GM19395 (cell line): ENCODE measurements around the gene FASTK.
"Not testable (repeated sequence)": the region's sequence is repeated elsewhere in the genome, so short reads cannot be mapped to it uniquely, and the experiment has no call there.

ENCODE experiments used
- ATAC-seq: cut with Tn5 transposase; IDR thresholded peaks from one replicate; pipeline ENCODE4 v1.9.1; 2021; ENCODE audit warnings: mild to moderate bottlenecking, moderate library complexity; ENCODE audit not compliant: unreplicated experiment

Gene FASTK

DNA sequence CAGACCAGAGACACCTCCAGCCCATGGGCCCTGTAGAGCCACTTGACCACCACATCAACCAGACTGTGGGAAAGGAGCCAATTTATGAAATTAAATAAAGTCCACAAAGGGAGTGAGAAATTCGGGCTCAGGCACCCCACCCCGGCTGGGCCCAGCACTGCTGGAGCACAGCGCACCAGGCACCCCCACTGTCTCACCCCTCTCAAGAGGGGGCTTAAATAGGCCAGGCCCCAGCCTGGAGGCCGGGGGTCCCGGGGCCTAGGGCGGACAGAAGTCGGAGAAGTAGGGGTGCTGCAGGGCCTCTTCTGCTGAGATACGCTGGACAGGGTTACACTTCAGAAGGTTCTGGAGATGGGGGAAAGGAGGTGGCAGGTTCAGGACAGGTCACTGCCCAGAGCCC is 26.9 kb downstream of the FASTK start:
- ATAC-seq = no peak

DNA sequence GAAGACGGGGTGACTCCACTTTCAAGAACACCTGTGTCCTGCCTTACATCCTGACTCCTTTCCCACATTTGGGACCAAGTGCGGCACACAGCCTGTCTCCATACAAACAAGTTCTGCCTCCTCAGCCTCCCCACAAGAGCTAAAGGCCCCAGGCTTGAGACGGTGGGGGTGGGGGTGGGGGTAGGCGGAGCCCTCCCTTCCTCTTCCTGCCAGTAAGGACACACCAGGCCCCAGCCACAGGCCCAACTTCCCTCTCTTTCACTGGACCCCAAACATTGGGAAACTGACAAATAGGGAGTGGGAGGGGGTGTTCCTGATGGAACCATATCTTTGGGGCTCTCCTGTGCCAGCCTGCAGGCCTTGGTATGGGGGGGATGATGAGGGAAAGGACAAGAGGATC is 27.5 kb downstream of the FASTK start:
- ATAC-seq = no peak

DNA sequence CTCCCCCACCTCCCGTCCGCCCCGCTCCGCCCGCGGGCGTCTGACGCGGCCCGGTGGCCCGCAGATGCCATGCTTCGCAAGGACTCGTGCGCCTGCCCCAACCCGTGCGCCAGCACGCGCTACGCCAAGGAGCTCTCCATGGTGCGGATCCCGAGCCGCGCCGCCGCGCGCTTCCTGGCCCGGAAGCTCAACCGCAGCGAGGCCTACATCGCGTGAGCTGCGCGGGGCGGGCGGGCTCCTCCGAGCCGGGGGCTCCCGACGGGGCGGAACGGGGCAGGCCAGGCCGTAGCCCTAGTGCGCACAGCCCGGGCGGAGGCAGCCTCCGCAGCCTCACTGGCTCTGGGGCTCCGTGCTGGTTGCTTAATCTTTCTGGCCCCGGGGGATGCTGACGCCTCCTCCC is 29.5 kb downstream of the FASTK start:
- ATAC-seq = no peak

DNA sequence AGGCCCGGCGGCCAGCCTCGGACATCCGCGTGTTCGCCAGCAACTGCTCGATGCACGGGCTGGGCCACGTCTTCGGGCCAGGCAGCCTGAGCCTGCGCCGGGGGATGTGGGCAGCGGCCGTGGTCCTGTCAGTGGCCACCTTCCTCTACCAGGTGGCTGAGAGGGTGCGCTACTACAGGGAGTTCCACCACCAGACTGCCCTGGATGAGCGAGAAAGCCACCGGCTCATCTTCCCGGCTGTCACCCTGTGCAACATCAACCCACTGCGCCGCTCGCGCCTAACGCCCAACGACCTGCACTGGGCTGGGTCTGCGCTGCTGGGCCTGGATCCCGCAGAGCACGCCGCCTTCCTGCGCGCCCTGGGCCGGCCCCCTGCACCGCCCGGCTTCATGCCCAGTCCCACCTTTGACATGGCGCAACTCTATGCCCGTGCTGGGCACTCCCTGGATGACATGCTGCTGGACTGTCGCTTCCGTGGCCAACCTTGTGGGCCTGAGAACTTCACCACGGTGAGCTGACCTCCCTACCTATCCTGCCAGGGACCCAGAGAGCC is 31.6 kb downstream of the FASTK start:
- ATAC-seq = no peak

DNA sequence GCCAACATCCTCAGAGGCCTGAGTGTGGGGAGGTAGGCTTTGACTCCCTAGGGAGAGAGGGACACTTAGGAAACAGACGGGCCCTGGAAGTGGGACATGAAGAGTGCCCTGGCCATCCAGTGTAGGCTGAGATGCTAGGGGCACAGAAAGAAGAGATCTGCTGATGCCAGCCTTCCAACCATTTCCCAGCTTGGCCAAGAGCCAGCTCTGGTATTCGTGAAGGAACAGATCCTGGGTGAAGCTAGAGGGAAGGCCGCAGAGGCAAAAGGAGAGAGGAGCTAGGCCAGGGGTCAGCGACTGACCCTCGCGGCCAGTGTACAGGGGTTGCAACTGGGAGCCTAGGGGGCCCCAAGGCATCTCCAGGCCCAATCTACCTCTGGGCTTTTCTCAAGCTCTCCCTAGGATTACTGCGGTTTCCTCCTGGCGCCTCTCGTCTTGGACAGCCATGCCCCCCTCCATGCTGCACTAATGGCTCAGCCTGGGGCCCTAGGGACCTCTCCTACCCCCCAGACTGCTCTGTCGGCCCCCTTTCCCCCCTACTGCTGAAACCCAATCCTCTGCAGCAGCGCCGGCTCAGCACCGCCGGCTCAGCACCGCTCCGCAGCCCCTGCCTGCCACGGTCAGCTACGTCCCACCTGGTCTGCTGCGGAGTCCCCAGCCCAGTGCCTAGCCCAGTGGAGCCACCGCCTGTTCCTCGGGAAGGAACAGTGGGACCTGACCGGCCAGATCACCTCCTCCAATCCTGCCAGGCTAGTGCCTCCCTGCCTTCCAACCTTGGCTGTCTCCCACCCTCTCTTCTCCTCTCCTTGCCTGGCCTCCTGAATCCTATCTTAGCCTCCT is 32.4 kb downstream of the FASTK start, which contains the start of gene ASIC3:
Gene ASIC3, plus strand, starts transcription at position 556 of the 840 bp plus-strand sequence. CDS start 355 bp downstream, outside the sequence.
- no peak for ATAC-seq

DNA sequence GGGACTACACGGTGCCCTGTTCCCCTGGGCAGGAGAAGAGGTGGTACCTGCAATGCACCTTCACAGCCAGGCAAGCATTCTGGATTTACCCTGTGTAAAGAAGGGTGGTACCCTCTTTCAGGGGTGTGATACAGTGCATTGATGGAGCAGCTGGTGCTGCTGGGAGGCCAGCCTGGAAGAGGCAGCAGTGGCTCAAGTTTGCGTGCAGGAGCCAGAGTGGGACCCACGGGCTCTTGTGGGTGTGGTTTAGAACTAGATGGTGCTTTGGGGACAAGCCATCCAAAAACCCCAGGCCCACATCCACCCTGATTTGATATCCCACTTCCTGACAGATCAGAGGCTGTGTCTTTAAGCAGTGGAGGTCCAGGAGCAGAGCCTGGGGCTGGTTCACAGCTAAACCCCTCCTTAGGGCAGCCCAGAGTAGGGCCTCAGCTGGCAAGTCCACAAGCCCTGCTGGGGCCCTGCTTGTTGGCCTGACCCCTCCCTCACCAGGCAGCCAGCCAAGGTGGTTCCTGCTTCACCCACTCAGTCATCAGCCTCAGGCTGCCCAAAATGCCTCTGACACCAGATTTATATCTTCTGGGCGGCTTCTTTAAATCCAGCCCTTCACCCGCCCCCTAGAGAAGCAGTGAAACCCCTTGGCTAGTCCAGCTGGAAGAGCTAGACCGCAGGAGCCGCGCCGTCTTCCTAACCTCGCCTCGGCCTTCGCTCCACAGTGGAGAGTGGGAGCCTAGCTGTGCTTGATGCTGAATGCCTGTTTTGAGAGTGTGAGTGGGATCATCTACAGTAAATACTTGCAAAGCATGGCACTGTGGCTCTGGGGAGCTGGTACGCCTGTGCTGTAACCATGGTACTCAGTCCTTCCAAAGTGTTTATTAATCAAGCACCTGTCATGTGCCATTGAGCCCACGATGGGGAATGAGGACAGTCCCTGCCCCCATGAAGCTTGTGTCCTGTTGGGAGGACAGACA is 33.7 kb downstream of the FASTK start:
- no peak for ATAC-seq

DNA sequence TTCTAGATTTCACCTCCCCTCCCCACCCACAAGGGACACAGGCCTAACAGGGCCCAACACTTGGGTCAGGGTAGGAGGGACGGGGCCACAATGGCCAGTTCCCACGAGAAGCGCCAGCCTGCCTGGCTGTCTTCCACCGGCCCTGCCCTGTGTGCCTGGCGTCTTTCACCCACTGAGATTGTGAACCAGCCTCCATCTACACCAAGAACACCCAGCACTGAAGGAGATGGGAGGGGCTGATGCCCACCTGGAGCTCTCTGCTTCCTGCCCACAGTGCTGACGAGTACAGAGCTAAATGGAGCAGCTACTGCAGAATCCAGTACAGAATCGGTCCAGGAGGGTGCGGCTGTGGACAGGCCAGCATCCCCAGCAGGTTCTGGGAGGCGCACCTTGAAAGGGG is 34.6 kb downstream of the FASTK start:
- no peak for ATAC-seq

DNA sequence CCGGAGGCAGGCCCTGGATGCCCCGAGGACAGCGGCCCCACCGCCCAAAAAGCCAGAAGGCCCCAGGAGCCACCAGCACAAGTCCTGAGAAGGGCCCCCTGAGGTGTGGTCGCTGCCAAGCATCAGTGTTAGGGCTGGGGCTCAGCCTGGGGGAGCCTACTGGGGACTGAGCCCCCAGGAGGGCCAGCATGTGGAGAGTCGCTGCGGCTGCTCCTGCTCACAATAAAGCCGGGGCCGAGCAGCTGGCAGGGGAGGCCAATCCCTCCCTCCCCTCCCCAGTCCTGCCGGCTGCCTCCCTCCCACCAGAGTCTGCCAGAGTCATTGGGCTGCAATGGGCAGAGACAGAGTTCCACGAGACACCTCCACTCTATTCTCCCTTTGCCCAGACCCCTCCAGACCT is 35.3 kb downstream of the FASTK start:
- no peak for ATAC-seq

DNA sequence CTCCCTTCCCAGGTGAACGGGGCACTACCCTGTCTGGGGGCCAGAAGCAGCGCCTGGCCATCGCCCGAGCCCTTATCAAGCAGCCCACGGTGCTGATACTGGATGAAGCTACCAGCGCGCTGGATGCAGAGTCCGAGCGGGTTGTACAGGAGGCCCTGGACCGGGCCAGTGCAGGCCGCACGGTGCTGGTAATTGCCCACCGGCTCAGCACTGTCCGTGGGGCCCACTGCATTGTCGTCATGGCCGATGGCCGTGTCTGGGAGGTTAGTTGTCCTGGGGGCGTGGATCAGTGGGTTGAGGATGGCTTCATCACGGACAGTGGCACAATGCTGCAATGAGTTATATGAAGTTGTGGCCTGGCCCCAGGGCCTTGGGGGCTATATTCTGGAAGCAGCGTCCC is 36.6 kb downstream of the FASTK start:
- no peak for ATAC-seq

DNA sequence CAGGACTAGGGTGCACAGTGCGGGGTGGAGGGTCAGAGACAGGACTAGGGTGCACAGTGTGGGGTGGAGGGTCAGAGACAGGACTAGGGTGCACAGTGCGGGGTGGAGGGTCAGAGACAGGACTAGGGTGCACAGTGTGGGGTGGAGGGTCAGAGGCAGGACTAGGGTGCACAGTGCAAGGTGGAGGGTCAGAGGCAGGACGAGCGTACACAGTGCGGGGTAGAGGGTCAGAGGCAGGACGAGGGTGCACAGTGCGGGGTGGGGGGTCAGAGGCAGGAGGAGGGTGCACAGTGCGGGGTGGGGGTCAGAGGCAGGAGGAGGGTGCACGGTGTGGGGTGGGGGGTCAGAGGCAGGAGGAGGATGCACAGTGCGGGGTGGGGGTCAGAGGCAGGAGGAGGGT is 37.2 kb downstream of the FASTK start:
- not testable (repeated sequence) for ATAC-seq

DNA sequence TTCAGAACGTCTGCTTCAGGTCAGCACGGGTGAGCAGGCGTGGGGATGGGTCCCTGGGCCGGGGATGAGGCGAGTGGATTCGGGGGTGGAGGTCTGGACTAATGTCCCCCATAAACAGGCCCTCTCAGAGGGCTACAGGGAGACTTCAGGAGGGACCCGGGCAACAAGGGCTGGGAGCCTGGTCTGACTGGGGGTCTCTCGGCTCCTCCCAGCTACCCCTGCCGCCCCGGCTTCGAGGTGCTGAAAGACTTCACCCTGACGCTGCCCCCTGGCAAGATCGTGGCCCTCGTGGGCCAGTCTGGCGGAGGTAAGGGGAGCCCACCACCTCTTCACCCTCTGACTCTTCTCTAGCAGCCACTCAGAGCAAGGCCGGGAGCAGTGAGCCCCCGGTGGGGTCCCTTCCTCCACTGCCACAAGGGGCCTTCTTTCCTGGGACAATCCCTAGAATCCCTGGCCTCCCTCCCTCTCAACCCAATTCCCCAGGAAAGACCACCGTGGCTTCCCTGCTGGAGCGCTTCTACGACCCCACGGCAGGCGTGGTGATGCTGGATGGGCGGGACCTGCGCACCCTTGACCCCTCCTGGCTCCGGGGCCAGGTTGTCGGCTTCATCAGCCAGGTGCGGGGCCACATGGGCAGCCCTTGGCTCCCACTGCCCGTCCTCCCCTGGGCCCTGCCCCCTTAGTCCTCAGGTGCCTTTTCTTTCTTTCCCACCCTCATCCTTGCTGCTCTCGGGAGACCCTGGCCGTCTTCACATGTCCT is 39.8 kb downstream of the FASTK start:
- ATAC-seq = no peak

DNA sequence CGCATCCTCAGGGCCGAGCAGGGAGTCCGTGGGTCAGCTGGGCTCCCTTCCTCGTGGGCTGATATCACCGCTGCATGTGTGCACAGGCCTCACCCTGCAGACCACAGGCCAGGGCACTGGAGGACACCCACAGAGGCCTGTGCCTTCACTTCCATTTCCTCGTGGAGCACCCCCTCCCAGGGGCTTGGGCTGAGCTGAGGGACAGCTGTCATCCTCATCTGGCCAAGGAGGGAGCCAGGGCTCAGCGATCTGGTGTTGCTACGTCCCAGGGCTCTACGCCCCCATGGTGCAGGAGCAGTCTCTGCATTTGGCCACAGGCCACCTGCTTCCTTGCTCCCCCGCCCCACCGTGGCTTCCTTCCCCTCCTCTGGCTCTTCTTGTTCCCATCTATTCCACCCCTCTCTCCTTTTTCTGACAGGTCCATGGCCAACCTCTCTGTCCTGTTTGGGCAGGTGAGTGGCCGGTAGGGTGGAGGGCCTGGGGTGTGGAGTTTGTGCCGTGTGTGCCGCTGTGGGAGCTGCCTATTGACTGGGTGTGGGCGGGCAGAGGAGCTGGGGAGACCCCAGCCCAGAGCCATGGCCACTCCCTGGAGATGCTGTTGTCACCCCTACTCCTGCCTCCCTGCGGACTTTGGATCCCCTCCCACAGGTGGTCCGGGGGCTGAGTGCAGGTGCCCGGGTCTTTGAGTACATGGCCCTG is 40.6 kb downstream of the FASTK start:
- no peak for ATAC-seq

DNA sequence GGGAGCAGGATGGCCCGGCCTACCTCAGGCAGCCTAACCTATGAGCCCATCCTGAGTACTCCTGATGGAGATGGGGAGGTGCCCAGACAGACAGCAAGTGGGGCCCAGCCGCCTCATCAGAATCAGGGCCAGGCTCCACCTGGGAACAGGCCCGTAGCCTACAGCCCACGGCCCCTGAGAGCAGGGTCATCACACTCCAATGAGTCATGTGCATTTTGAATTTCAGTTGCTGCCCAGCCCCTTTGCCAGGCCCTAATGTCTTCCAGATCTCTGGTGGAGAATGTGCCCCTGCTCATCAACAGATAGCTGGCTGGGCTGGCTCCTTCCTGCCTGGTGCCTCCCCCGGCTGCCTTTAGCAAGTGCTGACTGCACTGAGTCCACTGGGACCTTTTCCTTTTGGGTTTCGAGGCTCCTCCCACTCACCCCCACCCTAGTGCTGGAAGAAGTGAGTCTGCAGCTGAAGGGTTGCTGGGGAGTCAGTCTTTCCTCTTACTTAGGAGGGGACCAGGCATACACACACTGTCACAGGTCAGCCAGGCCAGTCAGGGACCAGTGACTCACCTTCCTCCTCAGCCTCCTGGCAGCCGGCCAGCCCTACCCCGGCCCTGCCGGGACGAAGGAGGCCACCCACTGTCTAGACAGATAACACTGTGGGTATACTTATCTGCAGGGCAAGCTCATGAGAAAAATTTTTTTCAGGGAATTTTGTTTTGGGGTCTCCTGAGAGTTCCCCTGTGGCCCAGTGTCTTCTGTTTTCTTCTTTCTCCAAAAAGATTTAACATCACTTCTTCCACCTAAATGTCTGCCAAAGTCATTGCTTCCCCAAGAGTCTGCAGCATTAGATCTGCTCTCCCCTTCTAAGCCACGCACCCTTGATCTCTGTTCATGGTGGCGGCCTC is 41.4 kb downstream of the FASTK start:
- no peak for ATAC-seq

DNA sequence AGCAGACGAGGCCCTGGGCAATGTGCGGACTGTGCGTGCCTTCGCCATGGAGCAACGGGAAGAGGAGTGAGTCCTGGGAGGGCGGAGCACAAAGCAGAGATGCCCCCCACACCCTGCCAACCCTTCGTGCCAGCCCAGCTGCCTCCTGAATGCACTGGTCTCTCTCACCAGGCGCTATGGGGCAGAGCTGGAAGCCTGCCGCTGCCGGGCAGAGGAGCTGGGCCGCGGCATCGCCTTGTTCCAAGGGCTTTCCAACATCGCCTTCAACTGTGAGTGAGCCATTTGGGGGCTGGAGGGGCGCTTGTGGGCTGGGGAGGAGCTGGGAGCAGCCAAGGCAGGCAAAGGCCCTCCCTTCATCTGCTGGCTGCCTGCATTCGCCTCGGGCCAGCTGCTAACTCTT is 44.7 kb downstream of the FASTK start:
- ATAC-seq = no peak

DNA sequence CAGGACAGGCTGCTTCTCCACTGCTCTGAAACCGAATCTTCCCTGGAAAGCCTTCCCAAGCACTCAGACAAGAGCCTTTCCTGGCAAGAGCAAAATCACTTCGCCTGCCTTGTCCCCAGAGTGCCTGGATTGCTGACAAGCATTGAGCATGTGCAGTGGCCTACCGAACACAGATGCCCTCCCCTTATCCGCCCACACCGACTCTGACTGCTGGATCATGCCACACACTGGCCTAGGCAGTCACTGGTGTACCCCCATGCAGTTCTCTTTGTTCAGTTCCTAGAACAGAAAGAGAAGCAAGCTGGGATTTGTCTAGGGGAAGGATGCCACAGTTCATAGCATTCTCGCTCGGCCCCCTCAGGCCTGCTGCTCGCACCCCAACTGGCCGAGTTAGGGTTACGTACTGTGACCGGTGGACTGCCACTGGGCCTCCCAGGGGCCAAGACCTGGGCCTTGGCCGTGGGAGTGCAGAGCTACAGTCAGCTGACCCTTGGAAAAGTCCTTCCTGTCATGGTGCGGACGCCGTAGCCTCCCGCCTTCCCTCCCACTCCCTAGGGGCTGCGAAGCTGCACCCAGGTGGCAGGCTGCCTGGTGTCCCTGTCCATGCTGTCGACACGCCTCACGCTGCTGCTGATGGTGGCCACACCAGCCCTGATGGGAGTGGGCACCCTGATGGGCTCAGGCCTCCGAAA is 45.4 kb downstream of the FASTK start:
- ATAC-seq = no peak

DNA sequence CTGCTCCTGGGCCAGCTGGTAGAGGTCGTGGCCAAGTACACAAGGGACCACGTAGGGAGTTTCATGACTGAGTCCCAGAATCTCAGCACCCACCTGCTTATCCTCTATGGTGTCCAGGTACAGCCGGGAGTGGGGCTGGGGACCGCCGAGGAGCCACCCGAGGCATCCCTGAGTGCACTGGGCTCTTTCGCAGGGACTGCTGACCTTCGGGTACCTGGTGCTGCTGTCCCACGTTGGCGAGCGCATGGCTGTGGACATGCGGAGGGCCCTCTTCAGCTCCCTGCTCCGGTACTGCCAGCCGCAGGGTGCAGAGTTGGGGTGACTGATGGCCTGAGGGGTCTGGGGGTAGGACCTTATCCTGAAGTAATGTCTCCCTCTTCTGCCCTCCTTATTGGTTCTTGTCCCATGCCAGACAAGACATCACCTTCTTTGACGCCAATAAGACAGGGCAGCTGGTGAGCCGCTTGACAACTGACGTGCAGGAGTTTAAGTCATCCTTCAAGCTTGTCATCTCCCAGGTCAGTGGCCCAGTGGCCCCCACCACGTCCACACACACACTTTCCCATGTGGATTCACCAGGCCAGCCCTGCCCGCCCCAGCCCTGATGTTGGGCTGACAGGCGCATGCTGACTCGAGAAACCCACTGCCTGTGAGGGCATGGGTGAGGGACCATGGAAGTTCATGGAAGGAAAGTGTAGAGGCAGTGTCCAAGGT is 46.1 kb downstream of the FASTK start:
- ATAC-seq = no peak

DNA sequence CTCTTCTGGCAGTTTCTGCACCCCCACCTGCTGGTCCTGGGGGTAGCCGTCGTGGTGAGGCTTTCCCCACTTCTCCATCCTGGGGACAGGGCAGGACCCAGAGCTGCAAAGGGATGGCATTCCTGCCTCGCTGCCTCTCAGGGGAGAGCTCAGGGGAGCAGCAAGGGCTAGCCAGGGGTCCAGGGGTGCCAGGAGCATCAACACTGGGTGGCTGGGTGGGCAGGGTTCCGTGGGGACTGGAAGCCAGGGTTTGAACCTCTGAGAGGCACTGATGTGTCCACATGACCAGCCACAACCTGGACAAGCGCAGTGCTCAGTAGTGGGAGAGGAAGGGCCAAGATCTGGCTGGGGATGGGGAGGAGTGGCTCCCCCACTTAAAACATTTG is 46.8 kb downstream of the FASTK start:
- no peak for ATAC-seq
